GM20431 (cell line): Measurements from ENCODE around the gene TUG1.

ENCODE experiments used
- in situ Hi-C: fragments of 300-500 bp; cut with MseI, MboI; formaldehyde crosslinking; loops from one replicate; pipeline ENCODE4 v1.15.0; 2020; ENCODE audit warnings: low sequenced_read_pairs; ENCODE audit not compliant: unreplicated experiment

The TUG1 gene

DNA sequence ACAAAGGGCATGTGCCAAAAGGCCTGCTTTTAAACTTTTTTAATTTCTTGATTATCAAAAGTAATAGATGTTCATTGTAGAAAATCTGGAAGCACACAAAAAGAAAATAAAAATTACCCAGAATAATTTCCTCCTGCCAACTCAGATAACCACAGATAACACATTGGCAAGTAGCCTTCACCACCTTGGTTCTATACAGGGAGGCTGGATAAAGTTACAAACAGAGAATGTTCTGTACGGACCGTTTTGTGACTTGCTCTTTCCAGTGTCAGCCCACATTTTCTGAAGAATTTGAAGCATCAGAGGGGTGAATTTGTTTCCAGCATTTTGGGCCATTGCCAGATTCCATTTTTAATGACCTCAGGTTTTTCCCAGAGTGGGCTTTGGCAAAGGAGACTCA, 23.5 kb downstream of the TUG1 start:
- in situ Hi-C loops, result no loop called here

GRCh38 chr22:30994960-30995359, 25.9 kb downstream of the TUG1 start:
- in situ Hi-C loops, result no loop called here

DNA sequence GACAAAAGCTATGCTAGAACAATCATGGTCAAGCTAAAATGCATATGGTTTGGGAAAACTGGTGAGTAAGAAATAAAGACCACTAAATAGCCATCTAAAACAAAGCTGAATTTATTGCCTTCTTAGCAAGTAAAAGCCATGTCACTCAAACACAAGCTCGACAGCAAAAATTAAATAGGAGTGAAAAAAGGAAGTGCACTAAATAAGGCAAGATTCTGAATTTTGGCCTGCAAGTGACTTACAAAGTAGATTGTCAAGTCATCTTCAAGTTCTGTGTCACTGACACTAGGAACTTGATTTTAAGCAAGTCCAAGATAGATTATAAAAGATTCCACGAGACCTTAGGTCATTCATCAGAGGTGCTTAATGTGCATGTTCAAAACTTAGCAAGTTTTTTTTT, 27.4 kb downstream of the TUG1 start:
- in situ Hi-C loops, result no loop called here

GRCh38 chr22:30998329-30998728, 29.3 kb downstream of the TUG1 start:
- in situ Hi-C loops, result no loop called here

DNA sequence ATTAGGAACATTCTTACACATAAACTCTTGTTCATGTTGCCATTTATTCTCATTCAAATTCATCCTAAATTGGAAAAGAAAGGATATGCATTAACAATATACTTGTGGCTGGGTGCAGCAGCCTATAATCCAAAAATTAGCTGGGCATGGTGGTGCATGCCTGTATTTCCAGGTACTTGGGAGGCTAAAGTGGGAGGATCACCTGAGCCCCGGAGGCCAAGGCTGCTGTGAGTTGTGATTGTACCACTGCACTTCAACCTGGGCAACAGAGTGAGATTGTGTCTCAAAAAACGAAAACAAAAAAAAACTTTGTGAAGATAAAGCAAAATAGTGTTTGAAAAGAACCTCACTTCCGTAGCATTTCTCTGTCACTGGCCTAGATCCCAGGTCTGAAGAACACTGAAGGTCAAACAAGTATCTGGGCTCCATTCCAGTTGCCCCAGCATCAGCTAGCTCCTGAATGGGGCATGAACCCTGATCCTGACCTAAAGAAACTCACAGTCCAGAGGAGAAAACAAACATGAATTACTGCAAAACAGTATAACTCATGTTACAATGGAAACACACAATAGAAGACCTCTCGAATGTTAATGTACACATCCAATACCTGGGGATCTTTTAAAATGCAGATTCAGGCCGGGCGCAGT, 32.2 kb downstream of the TUG1 start:
- in situ Hi-C loops, result no loop called here

DNA sequence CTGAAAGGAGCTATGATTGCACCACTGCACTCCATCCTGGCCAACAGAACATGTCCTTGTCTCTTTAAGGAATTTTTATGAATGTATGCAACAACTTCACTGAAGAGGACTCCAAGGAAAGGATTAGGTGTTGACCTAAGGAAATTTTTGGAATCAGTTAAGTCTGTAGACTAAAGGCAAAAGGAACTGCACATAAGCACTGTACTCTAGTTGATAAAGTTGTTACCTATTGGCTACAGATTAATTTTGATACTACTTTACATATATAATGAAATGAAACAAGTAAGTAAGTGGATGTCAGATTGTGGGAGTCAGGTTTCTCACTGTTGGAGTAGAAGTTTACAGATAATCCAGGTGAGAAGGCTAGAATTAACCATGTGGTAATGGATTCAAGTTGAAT, 36.5 kb downstream of the TUG1 start:
- in situ Hi-C loops, result no loop called here

- in situ Hi-C loops, result no loop called here
Measured at GRCh38 chr22:31019191-31019930, 50.3 kb downstream of the TUG1 start.

DNA sequence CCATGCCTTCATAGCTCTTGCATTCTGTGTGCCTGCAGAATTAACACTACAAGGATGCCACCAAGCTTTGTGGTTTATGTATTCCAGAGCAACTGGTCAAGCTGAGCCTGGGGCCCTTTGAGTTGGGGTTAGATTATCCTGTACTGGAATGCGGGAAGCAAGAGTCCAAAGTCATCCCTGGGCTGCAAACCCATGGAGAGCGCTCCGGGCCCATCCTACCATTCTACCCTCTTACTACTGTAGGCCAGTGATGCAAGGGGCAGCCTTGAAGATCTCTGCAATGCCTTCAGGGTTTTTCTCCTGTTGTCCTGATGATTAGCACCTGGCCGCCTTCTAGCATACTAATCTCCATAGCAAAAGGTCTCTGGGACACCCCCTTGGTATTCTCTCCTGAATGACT, 51.3 kb downstream of the TUG1 start:
- in situ Hi-C loops, result no loop called here

- in situ Hi-C loops, result no loop called here
Measured at GRCh38 chr22:31022516-31022915, 53.5 kb downstream of the TUG1 start.
